Mammary epithelial cell (primary cell): ENCODE measurements around the gene SHC2.

ENCODE experiments used
- CTCF ChIP-seq, 2 donors: IDR thresholded peaks in 1 of 2; conservative IDR thresholded peaks in 1 of 2; 2 replicates each; pipeline ENCODE4 v1.5.1; 2011 to 2012; ENCODE audit warnings: inconsistent platforms in 2 of 2, low read length in 2 of 2, mild to moderate bottlenecking in 2 of 2, control low read depth in 1 of 2, low read depth in 1 of 2; ENCODE audit not compliant: insufficient read depth in 1 of 2; ENCODE audit errors: extremely low read depth in 1 of 2
- EZH2 ChIP-seq: IDR thresholded peaks from 2 replicates; pipeline ENCODE4 v1.6.1; 2012; ENCODE audit warnings: low read length, inconsistent platforms, borderline replicate concordance

DNA sequence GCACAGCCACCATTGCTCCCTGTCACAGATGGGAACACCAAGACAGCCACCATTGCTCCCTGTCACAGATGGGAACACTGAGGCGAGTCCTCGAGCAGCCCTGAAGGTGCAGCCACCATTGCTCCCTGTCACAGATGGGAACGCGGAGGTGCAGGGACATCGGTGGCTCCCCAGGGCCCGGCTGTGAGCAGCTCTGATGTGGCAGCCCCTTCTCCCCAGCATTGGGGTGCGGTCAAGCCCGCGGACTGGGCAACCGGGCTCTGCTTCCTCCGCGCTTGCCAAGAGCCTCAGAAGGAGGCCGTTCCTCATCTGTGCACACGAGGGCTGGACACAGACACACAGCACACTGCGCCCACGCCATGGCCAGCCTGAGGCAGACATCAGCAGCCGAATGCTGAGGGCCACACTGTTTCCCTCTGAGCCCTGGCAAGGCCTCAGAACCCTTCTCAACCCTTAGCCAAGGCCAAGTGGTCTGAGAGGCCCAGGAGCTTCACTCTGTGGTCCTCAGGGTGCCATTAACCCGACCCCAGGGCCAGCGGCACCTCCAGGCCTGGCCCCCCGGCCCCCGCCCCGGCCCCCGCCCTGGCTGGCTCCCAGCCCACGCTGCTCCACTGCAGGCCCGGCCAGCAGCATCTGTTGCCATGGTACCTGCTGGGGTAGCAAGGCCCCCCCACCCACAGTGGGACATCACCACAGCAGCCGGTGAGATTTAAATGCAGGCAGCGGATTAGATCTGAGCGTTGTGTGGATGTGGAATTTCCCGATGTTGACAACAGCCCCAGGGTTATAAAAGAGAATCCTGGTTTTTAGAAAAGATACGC is 70.2 kb downstream of the SHC2 start:
- TF ChIP-seq CTCF (conservative IDR thresholded peaks at IDR 0.05 in 1 of 2, IDR thresholded peaks at IDR 0.05 in 1 of 2; ENCODE audit: extremely low read depth in 1 of 2, insufficient read depth in 1 of 2, low read depth in 1 of 2, low read length in 2 of 2) (no peak), EZH2 (no peak)
